Activated CD8-positive, alpha-beta T cell treated with anti-CD3 and anti-CD28 coated beads, Interleukin-2, amount 10 ng/mL, durations not matched to agents 7 days and 5 days (primary cell): ENCODE measurements around the gene PES1. TPM values are rescaled to one million over a fixed set of nuclear protein-coding genes. Genes with fewer than 3 reads are reported as not detected.

Experiments used
- ATAC-seq: fragments of 150-1000 bp; cut with Tn5 transposase; one replicate; pipeline ENCODE4 v1.10.0; 2021; ENCODE audit warnings: moderate library complexity
- CTCF ChIA-PET: fragments of 350-600 bp; sonication (Branson Sonifier 250); formaldehyde crosslinking; loops from one replicate; lab custom pipeline; 2021; ENCODE audit warnings: antibody characterized with exemption; lab: Charles Lee
- POLR2A ChIA-PET: fragments of 350-600 bp; sonication (Branson Sonifier 250); formaldehyde crosslinking; loops from one replicate; lab custom pipeline; 2021; ENCODE audit warnings: antibody characterized with exemption; lab: Charles Lee
- DNase-seq: peaks from one replicate; pipeline ENCODE4 v3.0.0-alpha.2; 2020
- H3K27ac Mint-ChIP-seq: one replicate; pipeline ENCODE4 v1.8.0; 2021; ENCODE audit warnings: mild to moderate bottlenecking, mixed read lengths
- H3K27me3 Mint-ChIP-seq: one replicate; pipeline ENCODE4 v1.8.0; 2021; ENCODE audit warnings: low read depth, mixed read lengths
- H3K36me3 Mint-ChIP-seq: one replicate; pipeline ENCODE4 v1.8.0; 2021; ENCODE audit warnings: low read depth, mixed read lengths
- H3K4me1 Mint-ChIP-seq: one replicate; pipeline ENCODE4 v1.8.0; 2021; ENCODE audit warnings: low read depth, mixed read lengths
- H3K4me3 Mint-ChIP-seq: one replicate; pipeline ENCODE4 v1.8.0; 2021; ENCODE audit warnings: mild to moderate bottlenecking, mixed read lengths
- H3K9me3 Mint-ChIP-seq: one replicate; pipeline ENCODE4 v1.8.0; 2022; ENCODE audit warnings: mixed read lengths; ENCODE audit not compliant: insufficient read depth
- total RNA-seq, 2 experiments: library from RNA; stranded (reverse); gene quantifications; one replicate each; pipeline ENCODE4 v1.2.3, GENCODE V29; 2021

PES1 gene
- total RNA-seq, 2 experiments from 2014 or later = 65.8 to 68.8 TPM

DNA sequence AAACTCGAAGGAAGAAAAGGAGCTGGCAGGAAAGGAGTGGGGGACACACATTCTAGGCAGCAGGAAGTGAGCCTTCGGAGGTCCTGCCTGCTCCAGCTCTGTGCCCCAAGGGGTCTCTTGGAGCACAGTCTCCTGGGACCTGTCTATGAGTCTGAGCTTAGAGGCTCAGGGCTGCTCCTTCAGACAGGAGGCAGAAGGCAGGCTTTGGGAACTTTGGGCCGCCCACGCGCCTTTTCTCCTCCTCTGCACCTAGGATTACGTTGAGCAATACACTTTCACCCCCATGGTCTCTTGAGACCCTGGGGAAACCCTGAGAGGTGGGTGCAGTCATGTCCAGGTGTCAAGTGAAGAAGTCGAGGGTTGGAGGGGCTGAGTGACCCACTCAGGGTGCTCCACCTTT lies 16.2 kb upstream of the PES1 start:
- H3K9me3 Mint-ChIP-seq = no peaks in the 10 kb centered on the region
- H3K36me3 Mint-ChIP-seq = no peaks in the 10 kb centered on the region
- peaks cover 48% of the 10 kb centered on the region for H3K4me1 Mint-ChIP-seq
- ChIA-PET CTCF (interaction anchor here (1.6 to 5.6 kb wide), 4 partner anchors 17 to 163 kb away, joined by 5 to 44 read pairs (median 17); partner anchors contain the start of genes PES1 and SLC35E4), POLR2A (interaction anchor here (1.0 kb wide), 1 partner anchor 17 kb away, joined by 5 read pairs; the partner anchor contains the start of gene PES1)
- DNase-seq (no peak), ATAC-seq (no peak)
- H3K27ac Mint-ChIP-seq = no peak overlapping the region
- no peaks in the 10 kb centered on the region for H3K27me3 Mint-ChIP-seq
- no peak overlapping the region for H3K4me3 Mint-ChIP-seq

DNA sequence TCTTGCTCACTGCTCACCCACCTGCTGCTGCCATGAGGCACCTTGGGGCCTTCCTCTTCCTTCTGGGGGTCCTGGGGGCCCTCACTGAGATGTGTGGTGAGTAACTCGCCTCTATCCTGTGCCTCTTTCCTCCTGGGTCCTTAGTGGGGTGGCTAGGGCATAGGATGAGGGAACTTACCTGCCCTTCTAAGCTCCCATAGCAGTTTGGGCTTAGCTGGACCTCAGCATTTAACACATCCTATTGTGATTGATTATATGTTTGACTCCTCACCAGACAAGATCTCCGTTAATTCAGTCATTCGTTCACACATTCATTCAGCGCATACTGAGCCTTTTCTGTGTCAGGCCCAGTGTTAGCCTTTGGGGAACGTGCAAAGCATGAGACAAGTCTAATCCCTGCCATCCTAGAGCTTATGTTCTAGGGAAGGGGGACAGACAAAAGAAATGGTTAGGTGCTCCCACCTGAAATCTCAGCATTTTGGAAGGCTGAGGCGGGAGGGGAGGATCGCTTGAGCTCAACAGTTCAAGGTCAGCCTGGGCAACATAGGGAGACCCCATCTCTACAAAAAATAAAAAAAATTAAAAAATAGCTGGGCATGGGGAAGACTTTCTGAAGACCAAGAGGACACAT lies 15.7 kb upstream of the PES1 start:
- ChIA-PET POLR2A (interaction anchor here (1.0 kb wide), 1 partner anchor 16 kb away, joined by 5 read pairs; the partner anchor contains the start of gene PES1), CTCF (interaction anchor here (1.0 to 5.6 kb wide), 9 partner anchors 10 to 181 kb away, joined by 4 to 44 read pairs (median 6); partner anchors contain the start of genes MTFP1, PES1 and SLC35E4)
- Mint-ChIP-seq H3K4me3 (peak overlapping the region; percentile 60), H3K4me1 (peaks cover 48% of the 10 kb centered on the region), H3K36me3 (no peaks in the 10 kb centered on the region), H3K27ac (peak overlapping the region; percentile 75), H3K9me3 (no peaks in the 10 kb centered on the region), H3K27me3 (no peaks in the 10 kb centered on the region)
- DNase-seq (no peak), ATAC-seq (no peak)

DNA sequence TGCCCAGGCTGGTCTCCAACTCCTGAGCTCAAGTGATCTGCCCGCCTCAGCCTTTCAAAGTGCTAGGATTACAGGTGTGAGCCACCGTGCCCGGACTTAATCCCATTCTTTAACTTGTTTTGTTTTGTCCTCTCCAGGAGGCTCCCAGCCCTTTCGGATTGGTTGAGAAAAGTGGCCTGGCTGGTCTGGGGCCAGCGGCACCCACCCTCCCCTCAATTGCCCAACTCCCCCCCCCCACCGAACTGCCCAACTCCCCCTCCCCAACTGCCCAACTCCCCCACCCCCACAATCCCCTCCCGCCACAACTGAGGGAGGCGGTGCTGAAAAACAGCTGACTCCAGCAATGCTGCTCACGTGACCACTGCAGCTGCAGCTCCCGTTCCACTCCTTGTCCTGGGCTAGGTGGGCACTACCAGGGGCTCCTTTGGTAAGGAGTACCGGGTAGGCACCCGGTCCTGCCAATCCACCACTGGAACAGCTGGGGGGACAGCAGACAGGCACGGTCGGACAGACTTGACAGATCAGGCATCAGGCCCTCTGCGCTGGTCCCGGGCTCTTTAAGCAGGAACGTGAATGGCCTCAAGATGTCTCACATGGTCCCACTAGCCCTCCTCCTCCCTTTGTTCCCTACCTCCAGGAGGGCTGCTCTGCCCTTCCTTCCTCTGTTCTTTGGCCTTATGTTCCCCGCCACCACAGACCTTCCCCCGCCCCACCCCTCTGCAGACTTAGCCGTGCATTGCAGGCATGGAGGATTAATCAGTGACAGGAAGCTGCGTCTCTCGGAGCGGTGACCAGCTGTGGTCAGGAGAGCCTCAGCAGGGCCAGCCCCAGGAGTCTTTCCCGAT lies 15.0 kb upstream of the PES1 start, which contains the start of gene TCN2:
Gene TCN2, plus strand, starts transcription at position 720 of the 845 bp plus-strand sequence. CDS start 158 bp downstream, outside the sequence.
- peak within 1 kb of the TSS; percentile 75 for H3K27ac Mint-ChIP-seq
- peak; percentile 62 for DNase-seq
- H3K36me3 Mint-ChIP-seq = no peaks in the 10 kb centered on the region
- ChIA-PET CTCF (interaction anchor here (0.9 to 5.6 kb wide), 16 partner anchors 9 to 501 kb away, joined by 3 to 44 read pairs (median 5); partner anchors contain the start of genes MORC2, MTFP1, PES1 and SELENOM), POLR2A (interaction anchor here (0.6 kb wide), 1 partner anchor 250 kb away, joined by 3 read pairs; the partner anchor contains the start of genes CCDC157 and SF3A1)
- no peaks in the 10 kb centered on the region for H3K27me3 Mint-ChIP-seq
- no peaks in the 10 kb centered on the region for H3K9me3 Mint-ChIP-seq
- H3K4me3 Mint-ChIP-seq = peak within 1 kb of the TSS; percentile 60
- peak; percentile 57 for ATAC-seq
- H3K4me1 Mint-ChIP-seq = peaks cover 48% of the 10 kb centered on the region

DNA sequence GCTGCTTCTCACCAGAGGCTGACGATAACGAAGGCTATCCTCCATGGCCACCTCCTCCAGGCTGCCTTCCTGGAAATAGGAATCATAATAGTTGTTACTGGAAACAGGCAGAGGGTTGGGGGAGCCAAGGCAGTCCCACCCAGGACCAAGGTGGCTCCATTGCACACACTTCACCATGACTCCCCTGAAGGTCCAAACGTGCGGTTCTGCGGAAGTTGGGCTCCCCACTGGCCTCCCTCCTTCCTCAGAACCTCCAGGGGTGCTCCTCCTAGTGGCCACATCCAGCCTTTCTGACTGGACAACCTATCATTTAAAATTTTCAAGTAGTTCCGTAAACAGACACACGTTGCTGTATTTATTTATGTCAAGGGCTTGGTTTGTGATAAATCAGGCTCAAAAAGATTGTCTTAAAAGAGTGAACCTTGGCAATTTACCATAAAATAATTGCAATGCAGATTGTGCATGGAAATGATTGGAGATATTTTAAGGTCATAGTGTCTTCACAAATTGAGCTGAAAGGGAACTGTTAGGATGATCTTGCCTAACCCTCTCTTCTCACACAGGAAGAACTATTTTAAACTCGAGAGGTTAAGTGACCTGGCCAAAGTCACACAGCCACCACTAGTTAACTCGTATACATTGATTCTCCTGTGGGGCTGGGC lies 13.9 kb upstream of the PES1 start:
- H3K27me3 Mint-ChIP-seq = no peaks in the 10 kb centered on the region
- peak; percentile 69 for DNase-seq
- no peak overlapping the region for H3K27ac Mint-ChIP-seq
- H3K4me3 Mint-ChIP-seq = no peak overlapping the region
- CTCF ChIA-PET = interaction anchor here (1.2 to 5.6 kb wide), 12 partner anchors 8 to 363 kb away, joined by 3 to 44 read pairs (median 6); partner anchors contain the start of genes MORC2, MTFP1, PES1 and SLC35E4
- peak; percentile 51 for ATAC-seq
- POLR2A ChIA-PET = no interaction called here
- peaks cover 48% of the 10 kb centered on the region for H3K4me1 Mint-ChIP-seq
- no peaks in the 10 kb centered on the region for H3K9me3 Mint-ChIP-seq
- no peaks in the 10 kb centered on the region for H3K36me3 Mint-ChIP-seq

DNA sequence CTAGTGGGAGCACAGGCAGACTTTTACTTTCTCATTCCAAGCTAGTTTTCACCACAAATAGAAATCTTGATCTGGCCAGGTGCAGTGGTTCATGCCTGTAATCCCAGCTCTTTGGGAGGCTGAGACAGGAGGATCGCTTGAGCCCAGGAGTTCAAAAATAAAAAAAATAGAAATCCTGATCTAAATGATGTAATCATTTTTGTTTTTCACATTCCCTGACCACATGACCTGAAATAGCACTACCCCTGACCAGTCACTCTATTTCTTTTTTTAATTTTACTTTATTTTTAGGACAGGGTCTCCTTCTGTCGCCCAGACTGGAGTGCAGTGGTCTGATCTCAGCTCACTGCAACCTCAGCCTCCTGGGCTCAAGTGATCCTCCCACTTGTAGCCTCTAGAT lies 13.0 kb upstream of the PES1 start:
- DNase-seq (no peak), ATAC-seq (no peak)
- no peaks in the 10 kb centered on the region for H3K36me3 Mint-ChIP-seq

DNA sequence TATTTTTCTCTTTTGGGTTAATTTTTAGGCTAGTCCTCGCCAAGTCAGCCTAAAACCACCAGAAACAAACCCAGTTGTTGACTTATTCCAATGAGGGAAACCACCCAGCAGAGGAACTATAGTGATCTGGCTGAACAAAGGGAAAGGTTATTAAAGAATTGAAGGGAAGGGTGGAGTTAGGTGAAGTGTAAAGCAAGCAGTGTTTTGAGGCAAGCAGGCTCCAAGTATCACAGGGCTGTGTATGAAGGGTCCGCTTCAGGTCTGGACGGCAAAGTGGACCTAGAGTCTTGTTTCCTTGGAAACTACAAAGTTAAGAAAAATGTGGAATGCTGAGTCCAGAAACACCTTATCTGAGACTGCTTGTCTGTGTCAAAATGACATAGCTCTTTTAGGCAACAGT lies 12.1 kb upstream of the PES1 start:
- Mint-ChIP-seq H3K4me1 (peaks cover 35% of the 10 kb centered on the region), H3K27me3 (no peaks in the 10 kb centered on the region), H3K27ac (no peak overlapping the region), H3K4me3 (no peak overlapping the region), H3K9me3 (no peaks in the 10 kb centered on the region), H3K36me3 (no peaks in the 10 kb centered on the region)
- CTCF ChIA-PET = interaction anchor here (0.7 to 1.6 kb wide), 5 partner anchors 21 to 216 kb away, joined by 3 to 6 read pairs (median 3); partner anchors contain the start of genes RNF215 and SLC35E4
- ATAC-seq (no peak), DNase-seq (no peak)
- POLR2A ChIA-PET = interaction anchor here (0.6 kb wide), 1 partner anchor 20 kb away, joined by 3 read pairs; no protein-coding TSS in a partner anchor

More for the DNA sequence above, 13.0 kb upstream of the PES1 start:
- H3K9me3 Mint-ChIP-seq = no peaks in the 10 kb centered on the region
- ChIA-PET POLR2A (no interaction called here), CTCF (interaction anchor here (0.9 to 4.2 kb wide), 6 partner anchors 10 to 217 kb away, joined by 3 to 24 read pairs (median 4); partner anchors contain the start of genes PES1, RNF215 and SLC35E4)
- H3K27me3 Mint-ChIP-seq = no peaks in the 10 kb centered on the region
- no peak overlapping the region for H3K27ac Mint-ChIP-seq
- H3K4me3 Mint-ChIP-seq = no peak overlapping the region
- peaks cover 44% of the 10 kb centered on the region for H3K4me1 Mint-ChIP-seq

DNA sequence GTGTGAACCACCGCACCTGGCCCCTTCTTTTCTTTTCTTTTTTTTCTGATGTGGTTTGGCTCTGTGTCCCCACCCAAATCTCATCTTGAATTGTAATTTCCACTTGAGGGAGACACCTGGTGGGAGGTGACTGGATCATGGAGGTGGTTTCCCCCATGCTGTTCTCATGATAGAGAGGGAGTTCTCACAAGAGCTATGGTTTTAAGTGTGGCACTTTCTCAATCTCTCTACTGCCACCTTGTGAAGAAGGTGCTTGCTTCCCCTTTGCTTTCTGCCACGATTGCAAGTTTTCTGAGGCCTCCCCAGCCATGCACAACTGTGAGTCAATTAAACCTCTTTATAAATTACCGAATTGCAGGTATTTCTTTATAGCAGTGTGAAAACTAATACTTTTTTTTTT lies 10.3 kb upstream of the PES1 start:
- ChIA-PET CTCF (interaction anchor here (0.6 to 1.5 kb wide), 9 partner anchors 9 to 552 kb away, joined by 3 to 7 read pairs (median 3); partner anchors contain the start of gene PES1), POLR2A (no interaction called here)

DNA sequence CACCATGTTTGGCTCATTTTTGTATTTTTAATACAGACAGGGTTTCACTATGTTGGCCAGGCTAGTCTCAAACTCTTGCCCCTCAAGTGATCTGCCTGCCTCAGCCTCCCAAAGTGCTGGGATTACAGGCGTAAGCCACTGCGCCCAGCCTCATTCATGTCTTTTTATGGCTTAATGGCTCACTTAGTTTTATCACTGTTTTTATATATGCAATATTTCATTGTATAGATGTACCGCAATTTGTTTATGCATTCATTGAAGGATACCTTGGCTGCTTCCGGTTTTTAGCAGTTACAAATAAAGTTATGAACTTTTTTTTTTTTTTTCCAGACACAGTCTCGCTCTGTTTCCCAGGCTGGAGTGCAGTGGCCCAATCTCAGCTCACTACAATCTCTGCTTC lies 9.8 kb upstream of the PES1 start:
- CTCF ChIA-PET = interaction anchor here (0.6 to 1.5 kb wide), 8 partner anchors 9 to 552 kb away, joined by 3 to 7 read pairs (median 4); partner anchors contain the start of gene PES1
- ATAC-seq = no peak
- POLR2A ChIA-PET = interaction anchor here (1.1 kb wide), 1 partner anchor 10 kb away, joined by 3 read pairs; the partner anchor contains the start of gene PES1

More for the DNA sequence above, 10.3 kb upstream of the PES1 start:
- Mint-ChIP-seq H3K4me3 (no peak overlapping the region), H3K9me3 (no peaks in the 10 kb centered on the region), H3K4me1 (peaks cover 17% of the 10 kb centered on the region), H3K27ac (no peak overlapping the region), H3K36me3 (no peaks in the 10 kb centered on the region), H3K27me3 (no peaks in the 10 kb centered on the region)
- ATAC-seq (no peak), DNase-seq (peak; percentile 42)

DNA sequence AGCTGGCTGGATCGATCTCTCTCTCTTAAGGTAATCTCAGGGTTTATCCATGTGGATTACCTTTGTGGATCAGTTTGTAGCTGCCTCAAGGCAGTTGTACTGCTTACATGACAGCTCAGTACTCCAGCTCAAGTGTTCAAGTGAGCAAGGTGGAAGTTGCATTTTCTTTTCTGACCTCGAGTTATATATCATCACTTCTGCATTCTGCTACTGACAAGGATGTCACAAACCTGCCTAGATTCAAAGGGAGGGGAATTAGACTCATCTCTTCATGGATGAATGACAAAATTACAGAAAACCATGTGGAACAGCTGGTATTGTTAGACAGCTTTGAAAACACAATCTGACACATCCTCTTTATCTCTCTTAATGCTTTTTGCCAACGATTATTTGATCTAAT lies 9.2 kb upstream of the PES1 start:
- Mint-ChIP-seq H3K4me1 (peaks cover 7% of the 10 kb centered on the region), H3K36me3 (no peaks in the 10 kb centered on the region), H3K27me3 (no peaks in the 10 kb centered on the region), H3K27ac (no peak overlapping the region), H3K4me3 (no peak overlapping the region), H3K9me3 (no peaks in the 10 kb centered on the region)
- DNase-seq = no peak
- ChIA-PET CTCF (interaction anchor here (0.8 to 1.5 kb wide), 4 partner anchors 9 to 102 kb away, joined by 3 to 7 read pairs (median 4); partner anchors contain the start of gene PES1), POLR2A (interaction anchor here (1.1 kb wide), 1 partner anchor 9 kb away, joined by 3 read pairs; the partner anchor contains the start of gene PES1)
- no peak for ATAC-seq

More for the DNA sequence above, 9.8 kb upstream of the PES1 start:
- Mint-ChIP-seq H3K36me3 (no peaks in the 10 kb centered on the region), H3K4me1 (peaks cover 13% of the 10 kb centered on the region), H3K9me3 (no peaks in the 10 kb centered on the region), H3K27ac (no peak overlapping the region), H3K27me3 (no peaks in the 10 kb centered on the region), H3K4me3 (no peak overlapping the region)
- no peak for DNase-seq

DNA sequence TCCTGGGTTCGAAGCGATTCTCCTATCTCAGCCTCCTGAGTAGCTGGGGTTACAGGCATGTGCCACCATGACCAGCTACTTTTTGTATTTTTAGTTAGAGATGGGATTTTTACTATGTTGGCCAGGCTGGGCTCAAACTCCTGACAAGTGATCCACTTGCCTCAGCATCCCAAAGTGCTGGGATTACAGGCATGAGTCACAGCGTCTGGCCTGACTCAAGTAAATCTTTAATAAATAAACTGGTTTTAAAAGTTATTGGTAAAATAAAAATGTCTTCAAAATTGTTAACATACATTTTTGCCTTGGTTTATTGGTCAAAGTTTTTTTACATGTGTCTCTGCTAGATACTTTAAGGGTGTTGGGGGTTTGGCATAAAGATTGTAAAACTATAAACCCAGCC lies 7.3 kb upstream of the PES1 start:
- POLR2A ChIA-PET = no interaction called here
- Mint-ChIP-seq H3K4me1 (no peaks in the 10 kb centered on the region), H3K27ac (no peak overlapping the region), H3K36me3 (no peaks in the 10 kb centered on the region), H3K9me3 (no peaks in the 10 kb centered on the region), H3K4me3 (no peak overlapping the region), H3K27me3 (no peaks in the 10 kb centered on the region)
- CTCF ChIA-PET = no interaction called here
- DNase-seq = no peak
- no peak for ATAC-seq
